Mammary epithelial cell (primary cell): Measurements from ENCODE around the gene KLF11.

ENCODE experiments used
- CTCF ChIP-seq, 2 donors: IDR thresholded peaks in 1 of 2; conservative IDR thresholded peaks in 1 of 2; 2 replicates each; pipeline ENCODE4 v1.5.1; 2011 to 2012; ENCODE audit warnings: inconsistent platforms in 2 of 2, low read length in 2 of 2, mild to moderate bottlenecking in 2 of 2, control low read depth in 1 of 2, low read depth in 1 of 2; ENCODE audit not compliant: insufficient read depth in 1 of 2; ENCODE audit errors: extremely low read depth in 1 of 2
- EZH2 ChIP-seq: IDR thresholded peaks from 2 replicates; pipeline ENCODE4 v1.6.1; 2012; ENCODE audit warnings: low read length, inconsistent platforms, borderline replicate concordance

- TF ChIP-seq CTCF (conservative IDR thresholded peaks at IDR 0.05 in 1 of 2, IDR thresholded peaks at IDR 0.05 in 1 of 2; ENCODE audit: extremely low read depth in 1 of 2, insufficient read depth in 1 of 2, low read depth in 1 of 2, low read length in 2 of 2) (no peak), EZH2 (no peak)
These were observed 704 bp downstream of the KLF11 start for GRCh38 chr2:10043906-10044601.
